DOHH2 (cell line): ENCODE results near the gene LZIC.

Source experiments
- EZH2phosphoT487 ChIP-seq: fragments of 200-600 bp; sonication (generic); IDR thresholded peaks from 2 replicates; pipeline ENCODE4 v1.6.1; 2017; ENCODE audit warnings: borderline replicate concordance, mild to moderate bottlenecking, antibody characterized with exemption, low read length, moderate library complexity, mixed read lengths
- TF ChIP-seq, protein P1 (sequence below): fragments of 200-600 bp; sonication (generic); IDR thresholded peaks from one replicate; pipeline ENCODE4 v1.5.1; 2014; ENCODE audit warnings: antibody characterized with exemption, mild to moderate bottlenecking, low read depth, low read length; ENCODE audit not compliant: poor library complexity, severe bottlenecking

DNA sequence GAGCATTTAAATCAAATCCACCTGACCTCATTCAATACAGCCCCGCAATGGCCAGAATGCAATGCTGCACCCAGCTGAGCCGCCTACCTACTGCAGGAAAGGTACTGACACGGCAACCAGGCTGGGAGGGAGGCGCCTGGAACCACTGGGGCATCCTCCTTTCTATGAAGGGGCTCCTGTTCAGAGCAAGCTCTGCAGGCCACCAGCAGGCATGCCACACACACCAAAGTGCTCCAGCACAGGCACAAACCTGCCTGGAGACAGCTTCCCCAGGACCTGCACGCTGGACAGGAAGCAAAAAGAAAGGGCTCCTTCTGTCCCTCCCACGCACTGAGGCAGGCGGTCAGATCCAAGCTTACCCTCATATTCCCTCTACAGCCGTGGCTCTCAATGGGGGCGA, 54.3 kb downstream of the LZIC start:
- TF ChIP-seq, protein P1, sequence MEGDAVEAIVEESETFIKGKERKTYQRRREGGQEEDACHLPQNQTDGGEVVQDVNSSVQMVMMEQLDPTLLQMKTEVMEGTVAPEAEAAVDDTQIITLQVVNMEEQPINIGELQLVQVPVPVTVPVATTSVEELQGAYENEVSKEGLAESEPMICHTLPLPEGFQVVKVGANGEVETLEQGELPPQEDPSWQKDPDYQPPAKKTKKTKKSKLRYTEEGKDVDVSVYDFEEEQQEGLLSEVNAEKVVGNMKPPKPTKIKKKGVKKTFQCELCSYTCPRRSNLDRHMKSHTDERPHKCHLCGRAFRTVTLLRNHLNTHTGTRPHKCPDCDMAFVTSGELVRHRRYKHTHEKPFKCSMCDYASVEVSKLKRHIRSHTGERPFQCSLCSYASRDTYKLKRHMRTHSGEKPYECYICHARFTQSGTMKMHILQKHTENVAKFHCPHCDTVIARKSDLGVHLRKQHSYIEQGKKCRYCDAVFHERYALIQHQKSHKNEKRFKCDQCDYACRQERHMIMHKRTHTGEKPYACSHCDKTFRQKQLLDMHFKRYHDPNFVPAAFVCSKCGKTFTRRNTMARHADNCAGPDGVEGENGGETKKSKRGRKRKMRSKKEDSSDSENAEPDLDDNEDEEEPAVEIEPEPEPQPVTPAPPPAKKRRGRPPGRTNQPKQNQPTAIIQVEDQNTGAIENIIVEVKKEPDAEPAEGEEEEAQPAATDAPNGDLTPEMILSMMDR = no peak
- no peak for TF ChIP-seq EZH2phosphoT487
